Measurements from ENCODE around the gene AGPAT3. TPM values are rescaled to one million over a fixed set of nuclear protein-coding genes. Genes with fewer than 3 reads are reported as not detected.

AGPAT3 gene
- polyA plus RNA-seq, 1 donor from 2014 or later, result 8.8 TPM

- H3K9me3 Mint-ChIP-seq, result no peaks in the 10 kb centered on the region
- peaks cover 3% of the 10 kb centered on the region for H3K27me3 Mint-ChIP-seq
- H3K4me3 Mint-ChIP-seq, result no peak overlapping the region
- no peak overlapping the region for H3K27ac Mint-ChIP-seq
- no peaks in the 10 kb centered on the region for H3K4me1 Mint-ChIP-seq
- no peaks in the 10 kb centered on the region for H3K36me3 Mint-ChIP-seq
Observed at GRCh38 chr21:43995521-43996105, 130.6 kb downstream of the AGPAT3 start.

- Mint-ChIP-seq H3K27ac (no peak overlapping the region), H3K36me3 (no peaks in the 10 kb centered on the region), H3K27me3 (peaks cover 3% of the 10 kb centered on the region), H3K4me1 (no peaks in the 10 kb centered on the region), H3K4me3 (no peak overlapping the region), H3K9me3 (no peaks in the 10 kb centered on the region)
Observed at GRCh38 chr21:43997766-43998742, 133.0 kb downstream of the AGPAT3 start.

GRCh38 chr21:44000360-44000759 lies 135.3 kb downstream of the AGPAT3 start:
- no peaks in the 10 kb centered on the region for H3K36me3 Mint-ChIP-seq
- no peaks in the 10 kb centered on the region for H3K4me1 Mint-ChIP-seq
- no peaks in the 10 kb centered on the region for H3K9me3 Mint-ChIP-seq
- H3K27me3 Mint-ChIP-seq, result peaks cover 3% of the 10 kb centered on the region
- H3K27ac Mint-ChIP-seq, result no peak overlapping the region
- no peak overlapping the region for H3K4me3 Mint-ChIP-seq

GRCh38 chr21:44002511-44002910 lies 137.5 kb downstream of the AGPAT3 start:
- Mint-ChIP-seq H3K4me3 (no peak overlapping the region), H3K27me3 (no peaks in the 10 kb centered on the region), H3K9me3 (no peaks in the 10 kb centered on the region), H3K36me3 (no peaks in the 10 kb centered on the region), H3K27ac (no peak overlapping the region), H3K4me1 (no peaks in the 10 kb centered on the region)

- H3K4me1 Mint-ChIP-seq, result no peaks in the 10 kb centered on the region
- peak overlapping the region in 1 of 3 donors; percentile 27 for H3K27ac Mint-ChIP-seq
- peaks cover 4% of the 10 kb centered on the region for H3K36me3 Mint-ChIP-seq
- H3K9me3 Mint-ChIP-seq, result no peaks in the 10 kb centered on the region
- H3K4me3 Mint-ChIP-seq, result no peak overlapping the region
- H3K27me3 Mint-ChIP-seq, result no peaks in the 10 kb centered on the region
Observed at GRCh38 chr21:44003307-44003966, 138.4 kb downstream of the AGPAT3 start.

- Mint-ChIP-seq H3K4me1 (peaks cover 0 to under 1% (median 0%) of the 10 kb centered on the region in 3 donors), H3K36me3 (peaks cover 6% of the 10 kb centered on the region), H3K27ac (no peak overlapping the region), H3K27me3 (no peaks in the 10 kb centered on the region), H3K9me3 (no peaks in the 10 kb centered on the region), H3K4me3 (no peak overlapping the region)
Observed at GRCh38 chr21:44005071-44005470, 140.0 kb downstream of the AGPAT3 start.

- no peak overlapping the region for H3K4me3 Mint-ChIP-seq
Observed at GRCh38 chr21:44005593-44005992, 140.6 kb downstream of the AGPAT3 start.

GRCh38 chr21:44006017-44006619 lies 141.1 kb downstream of the AGPAT3 start:
- Mint-ChIP-seq H3K27ac (no peak overlapping the region), H3K36me3 (peaks cover 6% of the 10 kb centered on the region), H3K9me3 (no peaks in the 10 kb centered on the region), H3K4me3 (no peak overlapping the region), H3K4me1 (peaks cover 3 to 5% (median 5%) of the 10 kb centered on the region in 3 donors), H3K27me3 (no peaks in the 10 kb centered on the region)

More at GRCh38 chr21:44005593-44005992, 140.6 kb downstream of the AGPAT3 start:
- H3K9me3 Mint-ChIP-seq, result no peaks in the 10 kb centered on the region
- peaks cover 6% of the 10 kb centered on the region for H3K36me3 Mint-ChIP-seq
- no peaks in the 10 kb centered on the region for H3K27me3 Mint-ChIP-seq
- H3K27ac Mint-ChIP-seq, result no peak overlapping the region
- peaks cover 0 to 2% (median 2%) of the 10 kb centered on the region in 3 donors for H3K4me1 Mint-ChIP-seq

- Mint-ChIP-seq H3K4me1 (peaks cover 6 to 8% (median 7%) of the 10 kb centered on the region in 3 donors), H3K36me3 (peaks cover 6% of the 10 kb centered on the region), H3K27me3 (no peaks in the 10 kb centered on the region), H3K9me3 (no peaks in the 10 kb centered on the region), H3K4me3 (no peak overlapping the region), H3K27ac (no peak overlapping the region)
Observed at GRCh38 chr21:44006656-44007055, 141.6 kb downstream of the AGPAT3 start.

- Mint-ChIP-seq H3K4me1 (peaks cover 24 to 29% (median 27%) of the 10 kb centered on the region in 3 donors), H3K27ac (peak overlapping the region in 2 of 3 donors; percentile 80 to 93)
Observed at GRCh38 chr21:44010429-44010828, 145.4 kb downstream of the AGPAT3 start.

GRCh38 chr21:44011123-44011522 lies 146.1 kb downstream of the AGPAT3 start:
- Mint-ChIP-seq H3K9me3 (no peaks in the 10 kb centered on the region), H3K27me3 (no peaks in the 10 kb centered on the region), H3K4me3 (peak overlapping the region; percentile 85 to 94 (median 93)), H3K36me3 (peaks cover 6% of the 10 kb centered on the region), H3K27ac (peak overlapping the region; percentile 90 to 96 (median 93)), H3K4me1 (peaks cover 30 to 34% (median 31%) of the 10 kb centered on the region in 3 donors)

More at GRCh38 chr21:44010429-44010828, 145.4 kb downstream of the AGPAT3 start:
- peak overlapping the region; percentile 17 to 94 (median 88) for H3K4me3 Mint-ChIP-seq
- H3K36me3 Mint-ChIP-seq, result peaks cover 6% of the 10 kb centered on the region
- H3K9me3 Mint-ChIP-seq, result no peaks in the 10 kb centered on the region
- no peaks in the 10 kb centered on the region for H3K27me3 Mint-ChIP-seq

GRCh38 chr21:44011579-44012473 lies 146.8 kb downstream of the AGPAT3 start, which contains the start of gene TRAPPC10:
TRAPPC10 (plus strand) TSS chr21:44012309; CDS start chr21:44012494, 185 bp downstream.
- Mint-ChIP-seq H3K27ac (peak within 1 kb of the TSS; percentile 90 to 96 (median 93)), H3K27me3 (no peaks in the 10 kb centered on the region), H3K4me1 (peaks cover 34 to 38% (median 35%) of the 10 kb centered on the region in 3 donors), H3K4me3 (peak within 1 kb of the TSS; percentile 92 to 94 (median 94)), H3K36me3 (peaks cover 6% of the 10 kb centered on the region), H3K9me3 (no peaks in the 10 kb centered on the region)

- Mint-ChIP-seq H3K27ac (peak overlapping the region; percentile 76 to 95 (median 88)), H3K9me3 (no peaks in the 10 kb centered on the region), H3K4me1 (peaks cover 40 to 43% (median 41%) of the 10 kb centered on the region in 3 donors), H3K36me3 (peaks cover 6% of the 10 kb centered on the region), H3K4me3 (peak overlapping the region; percentile 89 to 94 (median 91)), H3K27me3 (no peaks in the 10 kb centered on the region)
Observed at GRCh38 chr21:44012474-44013379, 147.7 kb downstream of the AGPAT3 start.

All from IgD-negative memory B cell (primary cell).